Calu3 (cell line): ENCODE data around the gene C18orf54. TPM values are rescaled to one million over a fixed set of nuclear protein-coding genes. Genes with fewer than 3 reads are reported as not detected.

Experiments
- BruUV-seq: library from RNA; stranded (reverse); fragments of 400-500 nt; replicated peaks from 2 replicates; lab custom pipeline; 2021; lab: Mats Ljungman, UMichigan
- CTCF ChIA-PET: fragments of 300-600 bp; sonication (Branson Sonifier 250); formaldehyde crosslinking; loops from one replicate; lab custom pipeline; 2022; ENCODE audit warnings: antibody characterized with exemption; lab: Charles Lee
- DNase-seq: peaks from one replicate; pipeline ENCODE4 v3.0.0; 2022
- H3K27ac Mint-ChIP-seq: one replicate; pipeline ENCODE4 v1.8.0; 2022; ENCODE audit warnings: mixed read lengths; ENCODE audit not compliant: unreplicated experiment
- H3K27me3 Mint-ChIP-seq: one replicate; pipeline ENCODE4 v1.8.0; 2022; ENCODE audit warnings: mixed read lengths; ENCODE audit not compliant: unreplicated experiment
- H3K36me3 Mint-ChIP-seq: one replicate; pipeline ENCODE4 v1.8.0; 2022; ENCODE audit warnings: mild to moderate bottlenecking, moderate library complexity, mixed read lengths; ENCODE audit not compliant: insufficient read depth, unreplicated experiment
- H3K4me1 Mint-ChIP-seq: one replicate; pipeline ENCODE4 v1.8.0; 2022; ENCODE audit warnings: mild to moderate bottlenecking, low read depth, mixed read lengths; ENCODE audit not compliant: unreplicated experiment
- H3K4me3 Mint-ChIP-seq: one replicate; pipeline ENCODE4 v1.8.0; 2022; ENCODE audit warnings: mild to moderate bottlenecking, low read depth, moderate library complexity, mixed read lengths; ENCODE audit not compliant: unreplicated experiment
- H3K9me3 Mint-ChIP-seq: one replicate; pipeline ENCODE4 v1.8.0; 2022; ENCODE audit warnings: low read depth, mixed read lengths; ENCODE audit not compliant: unreplicated experiment
- intact Hi-C: fragments of 100-400 bp; cut with micrococcal nuclease; formaldehyde crosslinking; loops from one replicate; pipeline ENCODE4 v1.10.0; 2022; ENCODE audit not compliant: unreplicated experiment
- total RNA-seq: library from RNA; stranded (reverse); gene quantifications from 2 replicates; pipeline ENCODE4 v1.2.3, GENCODE V29; 2022
- TF ChIP-seq, protein P1 (sequence below): fragments of 200-600 bp; IDR thresholded peaks from one replicate; pipeline ENCODE4 v1.8.0; 2022; ENCODE audit warnings: antibody characterized with exemption; ENCODE audit not compliant: unreplicated experiment

Gene C18orf54
- total RNA-seq, 1 experiment from 2014 or later = 9.3 TPM

DNA sequence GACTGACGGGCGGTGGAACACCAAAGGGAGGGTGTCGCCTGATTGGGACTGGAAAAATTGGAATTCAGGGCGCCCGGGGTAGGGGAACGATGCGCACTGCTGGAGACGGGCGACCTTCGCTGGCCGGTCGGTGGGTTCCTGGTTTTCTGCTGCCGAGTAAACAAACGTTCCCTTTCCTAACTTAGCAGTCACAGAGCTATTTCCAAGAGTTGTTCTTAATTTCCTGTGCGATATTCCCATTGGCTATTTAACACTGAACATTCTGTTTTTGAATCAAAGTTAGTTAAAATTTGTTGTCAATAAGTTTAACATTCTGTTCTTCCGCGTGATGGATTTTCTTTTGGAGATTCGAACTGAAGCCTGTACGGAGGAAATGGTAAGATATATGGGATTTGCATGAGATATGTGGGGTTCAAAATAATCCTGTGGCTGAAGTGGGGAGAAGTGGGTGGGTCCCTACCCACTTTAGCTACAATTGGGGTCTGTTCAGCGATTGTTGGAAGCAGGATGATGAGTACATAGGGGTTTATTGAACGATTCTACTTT, 862 bp downstream of the C18orf54 start:
- BruUV-seq = TSS peak; percentile 30
- TF ChIP-seq, protein P1, sequence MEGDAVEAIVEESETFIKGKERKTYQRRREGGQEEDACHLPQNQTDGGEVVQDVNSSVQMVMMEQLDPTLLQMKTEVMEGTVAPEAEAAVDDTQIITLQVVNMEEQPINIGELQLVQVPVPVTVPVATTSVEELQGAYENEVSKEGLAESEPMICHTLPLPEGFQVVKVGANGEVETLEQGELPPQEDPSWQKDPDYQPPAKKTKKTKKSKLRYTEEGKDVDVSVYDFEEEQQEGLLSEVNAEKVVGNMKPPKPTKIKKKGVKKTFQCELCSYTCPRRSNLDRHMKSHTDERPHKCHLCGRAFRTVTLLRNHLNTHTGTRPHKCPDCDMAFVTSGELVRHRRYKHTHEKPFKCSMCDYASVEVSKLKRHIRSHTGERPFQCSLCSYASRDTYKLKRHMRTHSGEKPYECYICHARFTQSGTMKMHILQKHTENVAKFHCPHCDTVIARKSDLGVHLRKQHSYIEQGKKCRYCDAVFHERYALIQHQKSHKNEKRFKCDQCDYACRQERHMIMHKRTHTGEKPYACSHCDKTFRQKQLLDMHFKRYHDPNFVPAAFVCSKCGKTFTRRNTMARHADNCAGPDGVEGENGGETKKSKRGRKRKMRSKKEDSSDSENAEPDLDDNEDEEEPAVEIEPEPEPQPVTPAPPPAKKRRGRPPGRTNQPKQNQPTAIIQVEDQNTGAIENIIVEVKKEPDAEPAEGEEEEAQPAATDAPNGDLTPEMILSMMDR = no peak
- CTCF ChIA-PET = interaction anchor here (1.1 kb wide), 1 partner anchor 52 kb away, joined by 3 read pairs; no protein-coding TSS in a partner anchor
- H3K4me3 Mint-ChIP-seq = peak overlapping the region; percentile 83
- H3K9me3 Mint-ChIP-seq = no peaks in the 10 kb centered on the region
- H3K4me1 Mint-ChIP-seq = no peaks in the 10 kb centered on the region
- peaks cover 22% of the 10 kb centered on the region for H3K36me3 Mint-ChIP-seq
- no peaks in the 10 kb centered on the region for H3K27me3 Mint-ChIP-seq
- DNase-seq = no peak
- intact Hi-C loops = loop anchor here (2.0 kb wide), 1 partner anchor 30 kb away; no protein-coding TSS in a partner anchor
- H3K27ac Mint-ChIP-seq = peak overlapping the region; percentile 63

DNA sequence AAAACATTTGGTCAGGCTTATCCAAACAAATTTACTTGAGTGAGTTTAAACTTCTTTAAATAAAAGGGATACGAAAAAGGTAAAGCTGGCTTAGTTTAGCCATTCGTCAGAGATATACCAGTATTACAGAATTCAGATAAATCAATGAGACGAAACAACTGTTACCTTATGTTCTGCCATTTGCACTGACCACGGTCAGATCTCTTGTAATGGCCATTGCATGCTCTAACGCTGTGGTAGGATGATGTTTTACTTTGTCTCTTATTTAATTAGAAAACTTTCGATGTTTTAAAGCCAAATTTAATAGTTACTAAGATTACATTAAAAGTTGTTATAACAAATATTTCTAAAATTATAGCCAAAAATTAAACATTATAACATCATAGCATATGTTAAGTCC, 1.5 kb downstream of the C18orf54 start:
- Mint-ChIP-seq H3K36me3 (peaks cover 22% of the 10 kb centered on the region), H3K4me1 (no peaks in the 10 kb centered on the region), H3K27ac (no peak overlapping the region), H3K9me3 (no peaks in the 10 kb centered on the region), H3K27me3 (no peaks in the 10 kb centered on the region), H3K4me3 (peak overlapping the region; percentile 83)
- CTCF ChIA-PET = no interaction called here
- no peak for DNase-seq
- TF ChIP-seq, protein P1 = no peak
- intact Hi-C loops = loop anchor here (2.0 kb wide), 1 partner anchor 30 kb away; no protein-coding TSS in a partner anchor
- BruUV-seq = no TSS peak

DNA sequence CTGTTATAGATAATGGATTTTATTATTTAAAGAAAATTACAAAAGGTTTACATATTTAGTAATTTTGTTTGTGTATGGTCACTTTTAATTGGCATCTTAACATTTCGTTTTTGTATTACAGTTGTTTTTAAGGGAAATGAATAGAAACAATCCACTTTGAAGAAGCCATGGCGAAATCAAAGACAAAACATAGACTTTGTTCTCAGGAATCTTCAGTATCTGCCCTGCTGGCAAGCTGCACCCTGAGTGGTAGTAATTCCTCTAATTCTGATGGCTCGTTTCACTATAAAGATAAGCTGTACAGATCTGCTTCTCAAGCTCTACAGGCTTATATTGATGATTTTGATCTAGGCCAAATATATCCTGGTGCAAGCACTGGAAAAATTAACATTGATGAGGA, 2.7 kb downstream of the C18orf54 start:
- Mint-ChIP-seq H3K4me1 (no peaks in the 10 kb centered on the region), H3K27ac (no peak overlapping the region), H3K4me3 (no peak overlapping the region), H3K27me3 (no peaks in the 10 kb centered on the region), H3K36me3 (peaks cover 22% of the 10 kb centered on the region), H3K9me3 (no peaks in the 10 kb centered on the region)
- no TSS peak for BruUV-seq
- intact Hi-C loops = no loop called here
- CTCF ChIA-PET = no interaction called here
- DNase-seq = no peak
- TF ChIP-seq, protein P1 = no peak

DNA sequence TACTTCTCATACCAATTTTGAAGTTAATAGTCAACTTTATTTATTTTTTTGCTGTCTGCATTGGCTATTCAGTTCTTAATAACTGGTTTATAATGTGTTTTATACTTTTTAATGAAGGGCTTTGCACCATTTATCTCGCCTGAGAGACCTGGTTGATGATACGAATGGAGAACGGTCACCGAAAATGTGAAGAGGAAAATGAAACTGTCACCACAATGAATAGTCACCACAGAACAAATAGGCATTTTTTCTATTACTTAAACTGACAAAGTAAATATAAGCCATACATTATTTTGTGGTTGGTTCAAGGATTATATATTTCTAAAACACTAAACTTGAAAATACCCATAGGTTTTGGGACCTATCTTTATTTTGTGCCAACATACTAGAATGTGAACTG, 20.4 kb downstream of the C18orf54 start:
- no peak overlapping the region for H3K27ac Mint-ChIP-seq
- no peaks in the 10 kb centered on the region for H3K4me1 Mint-ChIP-seq
- H3K9me3 Mint-ChIP-seq = no peaks in the 10 kb centered on the region
- no peaks in the 10 kb centered on the region for H3K36me3 Mint-ChIP-seq
- CTCF ChIA-PET = no interaction called here
- intact Hi-C loops = no loop called here
- no TSS peak for BruUV-seq
- no peaks in the 10 kb centered on the region for H3K27me3 Mint-ChIP-seq
- no peak for DNase-seq
- no peak overlapping the region for H3K4me3 Mint-ChIP-seq
- TF ChIP-seq, protein P1 = no peak
